Stimulated activated CD4-positive, alpha-beta T cell treated with anti-CD3 and anti-CD28 coated beads, Interleukin-15, amount 100 ng/mL, for 48 hours (primary cell): ENCODE data around the gene TEX13A.
"Not testable (repeated sequence)": the region's sequence is repeated elsewhere in the genome, so short reads cannot be mapped to it uniquely, and the experiment has no call there.

ENCODE experiments used
- DNase-seq, 2 donors: peaks; one replicate each; pipeline ENCODE4 v3.0.0-alpha.2; 2020; ENCODE audit warnings: low read depth in 2 of 2

TEX13A gene

GRCh38 chrX:105220636-105221035 lies at the start of gene TEX13A:
Gene TEX13A, minus strand, starts transcription at chrX:105220694. Its CDS starts 297 bp downstream, at chrX:105220397.
- no peak for DNase-seq

GRCh38 chrX:105269386-105269785 lies 48.9 kb upstream of the TEX13A start:
- no peak for DNase-seq

- DNase-seq, result no peak
Measured at GRCh38 chrX:105267167-105267566, 46.7 kb upstream of the TEX13A start.

GRCh38 chrX:105266456-105266855 lies 46.0 kb upstream of the TEX13A start:
- no peak for DNase-seq

- DNase-seq, result no peak
Measured at GRCh38 chrX:105265093-105265492, 44.6 kb upstream of the TEX13A start.

GRCh38 chrX:105263801-105264200 lies 43.3 kb upstream of the TEX13A start:
- DNase-seq, result no peak

GRCh38 chrX:105263171-105263570 lies 42.7 kb upstream of the TEX13A start:
- DNase-seq, result no peak

- DNase-seq, result no peak
Measured at GRCh38 chrX:105260291-105261043, 40.0 kb upstream of the TEX13A start.

- no peak for DNase-seq
Measured at GRCh38 chrX:105241056-105241455, 20.6 kb upstream of the TEX13A start.

GRCh38 chrX:105237407-105237806 lies 16.9 kb upstream of the TEX13A start:
- not testable (repeated sequence) for DNase-seq

- DNase-seq, result no peak
Measured at GRCh38 chrX:105229146-105229545, 8.7 kb upstream of the TEX13A start.

GRCh38 chrX:105228602-105229001 lies 8.1 kb upstream of the TEX13A start:
- DNase-seq, result no peak

- no peak for DNase-seq
Measured at GRCh38 chrX:105226499-105226898, 6.0 kb upstream of the TEX13A start.

GRCh38 chrX:105221374-105221773 lies 880 bp upstream of the TEX13A start:
- DNase-seq, result no peak

GRCh38 chrX:105219454-105220401 lies 766 bp downstream of the TEX13A start:
- no peak for DNase-seq

GRCh38 chrX:105211066-105211575 lies 9.4 kb downstream of the TEX13A start:
- DNase-seq, result no peak

GRCh38 chrX:105210258-105210657 lies 10.2 kb downstream of the TEX13A start:
- no peak for DNase-seq

GRCh38 chrX:105209406-105209805 lies 11.1 kb downstream of the TEX13A start:
- DNase-seq, result no peak

- DNase-seq, result no peak
Measured at GRCh38 chrX:105191878-105192277, 28.6 kb downstream of the TEX13A start.

GRCh38 chrX:105190252-105190853 lies 30.1 kb downstream of the TEX13A start:
- no peak for DNase-seq

GRCh38 chrX:105189093-105189492 lies 31.4 kb downstream of the TEX13A start:
- no peak for DNase-seq

GRCh38 chrX:105179644-105180043 lies 40.9 kb downstream of the TEX13A start:
- no peak for DNase-seq
